CD4-positive, alpha-beta T cell (primary cell): Measurements from ENCODE around the gene INPP5F. TPM values are rescaled to one million over a fixed set of nuclear protein-coding genes. Genes with fewer than 3 reads are reported as not detected.
A peak's percentile ranks its signal among the peaks of the same experiment; 100 is the strongest.

Experiments used
- ATAC-seq: fragments of 200-7000 bp; cut with Tn5 transposase; one replicate; pipeline ENCODE4 v1.10.0; 2022; ENCODE audit warnings: mild to moderate bottlenecking; ENCODE audit not compliant: poor library complexity
- CTCF ChIA-PET: fragments of 350-600 bp; sonication (Branson Sonifier 250); formaldehyde crosslinking; loops from one replicate; lab custom pipeline; 2021; ENCODE audit warnings: antibody characterized with exemption, inconsistent platforms; lab: Charles Lee
- POLR2A ChIA-PET: fragments of 350-600 bp; sonication (Branson Sonifier 250); formaldehyde crosslinking; loops from one replicate; lab custom pipeline; 2021; ENCODE audit warnings: antibody characterized with exemption, inconsistent platforms; lab: Charles Lee
- DNase-seq, 14 experiments: peaks; one replicate each; pipeline ENCODE4 v3.0.0-alpha.2; 2013 to 2020; ENCODE audit warnings: mixed read lengths in 2 of 14
- H3K27ac ChIP-seq, 2 donors: one replicate each; pipeline versions ENCODE4 v1.5.1 to v1.7.0; 2013; ENCODE audit warnings: low read length in 2 of 2, low read depth in 1 of 2, mild to moderate bottlenecking in 1 of 2
- H3K27me3 ChIP-seq, 2 experiments: 1 replicate in 1 of 2; 2 replicates in 1 of 2; pipeline versions ENCODE4 v1.6.1 to v1.7.0; 2013; ENCODE audit warnings: low read length in 2 of 2, control low read depth in 1 of 2, mild to moderate bottlenecking in 1 of 2, moderate library complexity in 1 of 2; ENCODE audit not compliant: insufficient read depth in 2 of 2, control insufficient read depth in 1 of 2
- H3K36me3 ChIP-seq: one replicate; pipeline ENCODE4 v1.6.1; 2013; ENCODE audit warnings: low read length, control low read depth; ENCODE audit not compliant: insufficient read depth
- H3K4me1 ChIP-seq: one replicate; pipeline ENCODE4 v1.6.1; 2013; ENCODE audit warnings: low read length, control low read depth; ENCODE audit not compliant: insufficient read depth
- H3K4me3 ChIP-seq: one replicate; pipeline ENCODE4 v1.5.1; 2013; ENCODE audit warnings: mild to moderate bottlenecking, low read length, moderate library complexity
- H3K9me3 ChIP-seq, 2 experiments: 1 replicate in 1 of 2; 2 replicates in 1 of 2; pipeline versions ENCODE4 v1.6.1 to v1.7.0; 2013; ENCODE audit warnings: low read length in 2 of 2, mild to moderate bottlenecking in 2 of 2, control low read depth in 1 of 2, moderate library complexity in 1 of 2; ENCODE audit not compliant: control insufficient read depth in 1 of 2, insufficient read depth in 1 of 2
- H3K27ac Mint-ChIP-seq: one replicate; pipeline ENCODE4 v1.8.0; 2020; ENCODE audit warnings: mixed read lengths
- H3K27me3 Mint-ChIP-seq: one replicate; pipeline ENCODE4 v1.8.0; 2021; ENCODE audit warnings: mixed read lengths
- H3K36me3 Mint-ChIP-seq: one replicate; pipeline ENCODE4 v1.8.0; 2021; ENCODE audit warnings: low read depth, mixed read lengths
- H3K4me1 Mint-ChIP-seq: one replicate; pipeline ENCODE4 v1.8.0; 2021; ENCODE audit warnings: low read depth, mixed read lengths
- H3K4me3 Mint-ChIP-seq: one replicate; pipeline ENCODE4 v1.8.0; 2020; ENCODE audit warnings: mild to moderate bottlenecking, mixed read lengths
- H3K9me3 Mint-ChIP-seq: one replicate; pipeline ENCODE4 v1.8.0; 2020; ENCODE audit warnings: mixed read lengths
- CTCF ChIP-seq: fragments of 200-600 bp; IDR thresholded peaks from one replicate; pipeline ENCODE4 v1.8.0; 2022; ENCODE audit warnings: antibody characterized with exemption, mild to moderate bottlenecking
- intact Hi-C, 2 experiments: fragments of 100-400 bp; cut with DNase I in 1 of 2; cut with micrococcal nuclease in 1 of 2; formaldehyde crosslinking; loops; one replicate each; pipeline versions ENCODE4 v1.15.1 to v1.9.0; 2023 to 2025; cut with DNase I, micrococcal nuclease
- total RNA-seq, 174 experiments: library from RNA in 2 of 174; stranded (reverse) in 2 of 174; gene quantifications; one replicate each; pipeline ENCODE4 v1.2.3 and lab custom pipeline; 2021 to 2026

Gene INPP5F
- total RNA-seq, 2 experiments from 2014 or later, result 6.2 to 6.4 TPM

- ChIA-PET CTCF (interaction anchor here (1.6 kb wide), 1 partner anchor 71 kb away, joined by 4 read pairs; no protein-coding TSS in a partner anchor), POLR2A (interaction anchor here (1.2 kb wide), 1 partner anchor 16 kb away, joined by 3 read pairs; no protein-coding TSS in a partner anchor)
- Mint-ChIP-seq H3K36me3 (peaks cover 37% of the 10 kb centered on the region), H3K27ac (no peak overlapping the region), H3K4me1 (peaks cover 26% of the 10 kb centered on the region), H3K27me3 (no peaks in the 10 kb centered on the region), H3K9me3 (no peaks in the 10 kb centered on the region), H3K4me3 (no peak overlapping the region)
- no peak for ATAC-seq
- Histone ChIP-seq H3K36me3 (peaks cover 29% of the 10 kb centered on the region), H3K4me1 (peaks cover 19% of the 10 kb centered on the region), H3K4me3 (no peak overlapping the region), H3K27ac (no peak overlapping the region), H3K9me3 (no peaks in the 10 kb centered on the region), H3K27me3 (no peaks in the 10 kb centered on the region)
- no peak for TF ChIP-seq CTCF
- no peak for DNase-seq
- intact Hi-C loops, result no loop called here
Observed at GRCh38 chr10:119679480-119679829, 46.4 kb upstream of the INPP5F start.

- intact Hi-C loops, result no loop called here
- Mint-ChIP-seq H3K4me3 (no peak overlapping the region), H3K4me1 (peaks cover 26% of the 10 kb centered on the region), H3K36me3 (peaks cover 31% of the 10 kb centered on the region), H3K27ac (peak overlapping the region; percentile 30), H3K27me3 (no peaks in the 10 kb centered on the region), H3K9me3 (no peaks in the 10 kb centered on the region)
- no peak for TF ChIP-seq CTCF
- no peaks in the 10 kb centered on the region for H3K27me3 ChIP-seq
- ATAC-seq (no peak), DNase-seq (peak in 1 of 14 experiments; percentile 29)
- ChIA-PET CTCF (interaction anchor here (1.6 kb wide), 1 partner anchor 70 kb away, joined by 4 read pairs; no protein-coding TSS in a partner anchor), POLR2A (interaction anchor here (1.2 kb wide), 1 partner anchor 16 kb away, joined by 3 read pairs; no protein-coding TSS in a partner anchor)
- H3K4me3 ChIP-seq, result no peak overlapping the region
- no peaks in the 10 kb centered on the region for H3K9me3 ChIP-seq
- H3K4me1 ChIP-seq, result peaks cover 19% of the 10 kb centered on the region
- peaks cover 23% of the 10 kb centered on the region for H3K36me3 ChIP-seq
- H3K27ac ChIP-seq, result no peak overlapping the region
Observed at GRCh38 chr10:119680050-119680449, 45.8 kb upstream of the INPP5F start.

GRCh38 chr10:119680650-119681081 lies 45.2 kb upstream of the INPP5F start:
- ATAC-seq (no peak), DNase-seq (no peak)
- Histone ChIP-seq H3K4me3 (no peak overlapping the region), H3K27me3 (no peaks in the 10 kb centered on the region), H3K4me1 (peaks cover 19% of the 10 kb centered on the region), H3K36me3 (peaks cover 18% of the 10 kb centered on the region), H3K9me3 (no peaks in the 10 kb centered on the region), H3K27ac (no peak overlapping the region)
- H3K4me3 Mint-ChIP-seq, result no peak overlapping the region
- intact Hi-C loops, result no loop called here
- TF ChIP-seq CTCF, result no peak
- ChIA-PET POLR2A (no interaction called here), CTCF (interaction anchor here (1.2 kb wide), 1 partner anchor 179 kb away, joined by 3 read pairs; no protein-coding TSS in a partner anchor)
- H3K36me3 Mint-ChIP-seq, result peaks cover 27% of the 10 kb centered on the region
- no peaks in the 10 kb centered on the region for H3K27me3 Mint-ChIP-seq
- H3K9me3 Mint-ChIP-seq, result no peaks in the 10 kb centered on the region
- peaks cover 26% of the 10 kb centered on the region for H3K4me1 Mint-ChIP-seq
- peak overlapping the region; percentile 30 for H3K27ac Mint-ChIP-seq
